ENCODE measurements around the gene C1QTNF8.

DNA sequence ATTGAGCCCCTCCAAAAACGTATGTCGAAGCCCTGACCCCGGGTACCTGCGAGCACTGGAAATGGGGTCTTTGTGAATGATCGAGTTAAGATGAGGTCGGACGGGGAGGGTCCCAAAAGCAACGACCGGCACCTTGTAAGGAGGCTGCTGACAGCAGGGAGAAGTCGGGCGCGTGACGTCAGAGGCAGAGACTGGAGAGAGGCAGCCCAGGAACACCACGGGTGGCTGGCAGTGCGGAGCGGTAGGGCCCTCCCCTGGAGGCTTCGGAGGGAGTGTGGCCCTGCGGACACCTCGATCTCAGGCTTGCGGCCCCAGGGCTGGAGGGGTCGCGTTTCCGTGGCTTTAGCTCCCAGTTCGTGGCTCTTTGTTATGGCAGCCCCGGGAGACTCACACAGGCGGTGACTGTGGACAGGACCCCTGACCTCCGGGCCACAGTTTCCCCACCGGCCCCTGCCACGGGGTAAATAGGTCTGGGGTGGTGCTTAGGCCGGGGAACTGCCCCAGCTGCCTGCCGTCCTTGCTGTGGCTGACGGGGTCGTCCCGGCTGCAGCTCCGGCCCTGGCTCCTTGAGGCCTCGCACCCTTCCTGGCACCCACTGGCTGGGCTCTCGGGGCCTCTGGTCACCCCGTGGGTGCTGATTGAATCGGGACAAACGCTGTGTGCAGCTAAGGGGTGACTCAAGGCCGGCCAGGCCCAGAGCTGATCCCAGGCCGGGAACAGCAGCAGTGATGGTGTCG lies 34.1 kb downstream of the C1QTNF8 start:
- TF ChIP-seq, protein P1, sequence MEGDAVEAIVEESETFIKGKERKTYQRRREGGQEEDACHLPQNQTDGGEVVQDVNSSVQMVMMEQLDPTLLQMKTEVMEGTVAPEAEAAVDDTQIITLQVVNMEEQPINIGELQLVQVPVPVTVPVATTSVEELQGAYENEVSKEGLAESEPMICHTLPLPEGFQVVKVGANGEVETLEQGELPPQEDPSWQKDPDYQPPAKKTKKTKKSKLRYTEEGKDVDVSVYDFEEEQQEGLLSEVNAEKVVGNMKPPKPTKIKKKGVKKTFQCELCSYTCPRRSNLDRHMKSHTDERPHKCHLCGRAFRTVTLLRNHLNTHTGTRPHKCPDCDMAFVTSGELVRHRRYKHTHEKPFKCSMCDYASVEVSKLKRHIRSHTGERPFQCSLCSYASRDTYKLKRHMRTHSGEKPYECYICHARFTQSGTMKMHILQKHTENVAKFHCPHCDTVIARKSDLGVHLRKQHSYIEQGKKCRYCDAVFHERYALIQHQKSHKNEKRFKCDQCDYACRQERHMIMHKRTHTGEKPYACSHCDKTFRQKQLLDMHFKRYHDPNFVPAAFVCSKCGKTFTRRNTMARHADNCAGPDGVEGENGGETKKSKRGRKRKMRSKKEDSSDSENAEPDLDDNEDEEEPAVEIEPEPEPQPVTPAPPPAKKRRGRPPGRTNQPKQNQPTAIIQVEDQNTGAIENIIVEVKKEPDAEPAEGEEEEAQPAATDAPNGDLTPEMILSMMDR (IDR thresholded peaks at IDR 0.05): no peak
- TF ChIP-seq EP300 (IDR thresholded peaks at IDR 0.05) (no peak), POLR2A (IDR thresholded peaks at IDR 0.05) (no peak), POLR2AphosphoS5 (IDR thresholded peaks at IDR 0.05) (no peak)

Data from upper lobe of left lung (tissue), 4 donors.